Measurements from ENCODE around the gene PXDN. TPM values are rescaled to one million over a fixed set of nuclear protein-coding genes. Genes with fewer than 3 reads are reported as not detected.
A peak's percentile ranks its signal among the peaks of the same experiment; 100 is the strongest.

PXDN gene
- total and polyA plus RNA-seq, 11 donors = 5.9 to 83.7 (median 28.2) TPM

DNA sequence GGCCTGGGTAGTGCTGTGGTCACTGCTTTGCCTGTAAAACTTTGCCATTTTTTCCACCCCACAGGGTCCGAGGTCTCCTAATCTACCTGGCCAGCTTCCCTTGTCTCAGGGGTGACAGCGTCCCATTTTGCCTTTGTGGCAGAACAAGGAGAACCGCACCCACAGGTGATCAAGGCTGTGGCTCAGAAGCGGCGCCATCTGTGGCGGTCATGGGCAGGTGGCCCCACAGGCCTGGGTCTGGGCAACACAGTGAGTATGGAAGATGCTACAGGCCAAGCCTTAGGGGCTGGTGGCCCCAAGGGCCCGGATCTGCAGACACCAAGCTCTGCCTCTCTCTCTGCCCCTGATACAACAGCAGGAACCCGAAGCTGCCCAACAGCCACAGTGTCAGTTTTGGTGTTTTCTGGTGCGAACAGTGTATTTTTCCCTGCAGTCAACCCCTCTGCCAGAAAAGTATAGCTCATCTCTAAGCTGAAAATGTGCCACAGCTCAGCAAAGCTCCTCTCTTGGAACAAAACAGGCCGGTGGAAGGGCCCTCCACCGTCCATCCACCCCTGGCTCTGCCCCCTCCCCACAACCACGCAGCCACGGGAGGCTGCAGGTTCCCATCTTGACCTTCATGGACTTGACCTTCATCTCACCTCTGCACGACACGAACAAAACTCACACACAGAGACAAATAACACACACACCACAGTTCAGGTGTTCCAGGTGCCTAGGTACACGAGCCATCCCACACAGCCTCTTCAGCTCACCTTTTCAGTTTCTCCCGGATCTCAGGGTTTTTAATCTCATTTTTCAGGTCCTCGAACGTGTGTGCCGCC, 96.7 kb downstream of the PXDN start:
- no peaks in the 10 kb centered on the region for H3K9me3 ChIP-seq
- TF ChIP-seq, protein P1, sequence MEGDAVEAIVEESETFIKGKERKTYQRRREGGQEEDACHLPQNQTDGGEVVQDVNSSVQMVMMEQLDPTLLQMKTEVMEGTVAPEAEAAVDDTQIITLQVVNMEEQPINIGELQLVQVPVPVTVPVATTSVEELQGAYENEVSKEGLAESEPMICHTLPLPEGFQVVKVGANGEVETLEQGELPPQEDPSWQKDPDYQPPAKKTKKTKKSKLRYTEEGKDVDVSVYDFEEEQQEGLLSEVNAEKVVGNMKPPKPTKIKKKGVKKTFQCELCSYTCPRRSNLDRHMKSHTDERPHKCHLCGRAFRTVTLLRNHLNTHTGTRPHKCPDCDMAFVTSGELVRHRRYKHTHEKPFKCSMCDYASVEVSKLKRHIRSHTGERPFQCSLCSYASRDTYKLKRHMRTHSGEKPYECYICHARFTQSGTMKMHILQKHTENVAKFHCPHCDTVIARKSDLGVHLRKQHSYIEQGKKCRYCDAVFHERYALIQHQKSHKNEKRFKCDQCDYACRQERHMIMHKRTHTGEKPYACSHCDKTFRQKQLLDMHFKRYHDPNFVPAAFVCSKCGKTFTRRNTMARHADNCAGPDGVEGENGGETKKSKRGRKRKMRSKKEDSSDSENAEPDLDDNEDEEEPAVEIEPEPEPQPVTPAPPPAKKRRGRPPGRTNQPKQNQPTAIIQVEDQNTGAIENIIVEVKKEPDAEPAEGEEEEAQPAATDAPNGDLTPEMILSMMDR (IDR thresholded peaks at IDR 0.05) = no peak
- no peak for TF ChIP-seq POLR2A (IDR thresholded peaks at IDR 0.05)
- H3K27me3 ChIP-seq = no peaks in the 10 kb centered on the region
- WGBS, 4 donors = 89 to 94% (median 92%) methylated on average over 19 to 20 of the region's 20 CpGs
- H3K4me3 ChIP-seq = no peak overlapping the region
- DNase-seq (peak in 1 of 5 donors; percentile 19), ATAC-seq (no peak)
- peaks cover 0 to 76% (median 30%) of the 10 kb centered on the region in 9 donors for H3K36me3 ChIP-seq
- H3K4me1 ChIP-seq = peaks cover 0 to 52% (median 17%) of the 10 kb centered on the region in 12 donors
- intact Hi-C loops (cut with DNase I) = loop anchor here in 1 of 10 donors (5.0 kb wide), 1 partner anchor 55 kb away; no protein-coding TSS in a partner anchor
- H3K27ac ChIP-seq = peak overlapping the region in 1 of 12 donors; percentile 57

DNA sequence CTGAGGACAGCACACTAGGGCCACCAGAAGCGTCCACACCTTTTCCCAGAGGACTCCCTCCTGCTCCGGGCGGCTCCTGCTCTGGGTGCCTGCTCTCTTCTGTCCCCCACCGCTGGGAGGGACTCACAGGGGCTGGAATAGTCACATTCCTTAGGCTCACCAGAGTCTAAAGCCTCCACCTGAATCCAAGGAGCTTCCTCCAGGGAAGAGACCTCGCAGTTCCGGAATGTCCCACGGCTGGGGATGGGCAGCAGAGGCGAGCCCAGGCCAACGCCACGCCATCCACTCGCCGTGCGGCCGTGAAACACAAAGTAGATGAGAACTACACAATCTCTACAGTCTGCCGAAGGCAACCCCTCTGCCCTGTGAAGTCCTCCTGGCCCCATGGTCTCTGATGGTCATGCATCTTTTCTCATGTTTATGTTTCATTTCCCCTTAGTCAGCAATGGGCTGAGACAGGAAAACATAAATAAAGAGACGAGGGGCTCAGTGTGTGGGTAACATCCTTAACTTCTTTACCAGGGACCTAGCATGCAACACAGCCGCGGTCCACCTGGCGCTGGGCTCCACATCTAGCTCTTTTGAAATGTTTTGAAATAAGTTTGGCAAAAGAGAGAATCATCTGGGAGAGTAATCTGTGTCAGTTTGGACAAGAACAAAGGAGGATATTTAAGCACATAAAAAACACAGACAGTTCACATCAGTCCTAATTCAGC, 98.4 kb downstream of the PXDN start:
- no peaks in the 10 kb centered on the region for H3K27me3 ChIP-seq
- TF ChIP-seq POLR2A (IDR thresholded peaks at IDR 0.05) = no peak
- TF ChIP-seq, protein P1 (IDR thresholded peaks at IDR 0.05) = no peak
- ATAC-seq (peak in 1 of 4 donors; percentile 52), DNase-seq (peak in 1 of 5 donors; percentile 26)
- 63 to 73% (median 71%) methylated on average over 17 to 19 of the region's 19 CpGs for WGBS, 4 donors
- H3K9me3 ChIP-seq = no peaks in the 10 kb centered on the region
- no peak overlapping the region for H3K4me3 ChIP-seq
- peaks cover 0 to 52% (median 10%) of the 10 kb centered on the region in 12 donors for H3K4me1 ChIP-seq
- peaks cover 0 to 79% (median 37%) of the 10 kb centered on the region in 9 donors for H3K36me3 ChIP-seq
- intact Hi-C loops (cut with DNase I) = loop anchor here in 1 of 10 donors (5.0 kb wide), 1 partner anchor 54 kb away; no protein-coding TSS in a partner anchor
- peak overlapping the region in 4 of 12 donors; percentile 15 to 48 (median 33) for H3K27ac ChIP-seq

DNA sequence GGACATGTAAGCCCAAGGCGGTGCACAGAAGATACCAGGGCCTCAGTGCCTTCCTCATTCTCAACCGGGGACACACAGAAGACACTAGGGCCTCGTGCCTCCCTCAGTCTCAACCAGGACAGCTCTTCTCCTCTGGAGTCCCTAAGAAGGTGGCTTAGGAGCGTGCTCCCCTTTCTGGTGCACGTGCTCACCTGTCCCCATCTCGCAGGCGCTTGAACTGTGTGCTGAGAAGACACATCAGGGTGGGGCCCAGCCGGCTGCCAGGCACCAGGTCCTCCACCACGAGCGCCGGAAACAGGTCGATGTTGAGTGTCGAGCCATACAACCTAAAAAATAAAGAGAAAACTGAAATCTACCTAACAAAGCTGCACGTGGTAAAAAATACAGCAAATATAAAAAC, 99.9 kb downstream of the PXDN start:
- no peak for ATAC-seq
- no peaks in the 10 kb centered on the region for H3K9me3 ChIP-seq
- no peak overlapping the region for H3K27ac ChIP-seq
- H3K4me3 ChIP-seq = no peak overlapping the region
- H3K36me3 ChIP-seq = peaks cover 0 to 83% (median 42%) of the 10 kb centered on the region in 9 donors
- 94 to 97% (median 96%) methylated on average over 14 of the region's 14 CpGs for whole genome bisulfite sequencing, 4 donors
- H3K4me1 ChIP-seq = peaks cover 0 to 44% (median 10%) of the 10 kb centered on the region in 12 donors
- intact Hi-C loops (cut with DNase I) = no loop called here
- DNase-seq = peak in 1 of 5 donors; percentile 20
- no peak for TF ChIP-seq POLR2A (IDR thresholded peaks at IDR 0.05)
- TF ChIP-seq, protein P1 (IDR thresholded peaks at IDR 0.05) = no peak
- H3K27me3 ChIP-seq = no peaks in the 10 kb centered on the region

Data from heart left ventricle (tissue), 16 donors.